ENCODE data around the gene GPR84.
"Not testable (repeated sequence)": the region's sequence is repeated elsewhere in the genome, so short reads cannot be mapped to it uniquely, and the experiment has no call there.

Gene GPR84

GRCh38 chr12:54354271-54354670 is 10.0 kb downstream of the GPR84 start:
- DNase-seq = not testable (repeated sequence)

GRCh38 chr12:54352891-54353874 is 11.1 kb downstream of the GPR84 start:
- no peak for DNase-seq

GRCh38 chr12:54352022-54352531 is 12.2 kb downstream of the GPR84 start:
- DNase-seq = no peak

GRCh38 chr12:54351341-54351740 is 12.9 kb downstream of the GPR84 start:
- DNase-seq = no peak

GRCh38 chr12:54350743-54351142 is 13.5 kb downstream of the GPR84 start:
- DNase-seq = no peak

- DNase-seq = no peak
Observed at GRCh38 chr12:54349679-54350078, 14.6 kb downstream of the GPR84 start.

- DNase-seq = no peak
Observed at GRCh38 chr12:54349036-54349435, 15.2 kb downstream of the GPR84 start.

GRCh38 chr12:54341378-54342300 is 22.6 kb downstream of the GPR84 start:
- no peak for DNase-seq

- no peak for DNase-seq
Observed at GRCh38 chr12:54340846-54341245, 23.4 kb downstream of the GPR84 start.

- no peak for DNase-seq
Observed at GRCh38 chr12:54338698-54339296, 25.5 kb downstream of the GPR84 start.

GRCh38 chr12:54337854-54338650 is 26.2 kb downstream of the GPR84 start:
- DNase-seq = no peak

GRCh38 chr12:54337280-54337842 is 26.9 kb downstream of the GPR84 start:
- DNase-seq = no peak

- DNase-seq = no peak
Observed at GRCh38 chr12:54333420-54334034, 30.8 kb downstream of the GPR84 start.

GRCh38 chr12:54331461-54331860 is 32.8 kb downstream of the GPR84 start:
- DNase-seq = no peak

- DNase-seq = no peak
Observed at GRCh38 chr12:54330442-54330841, 33.8 kb downstream of the GPR84 start.

- no peak for DNase-seq
Observed at GRCh38 chr12:54329759-54330158, 34.5 kb downstream of the GPR84 start.

GRCh38 chr12:54328595-54329337 is 35.5 kb downstream of the GPR84 start:
- no peak for DNase-seq

GRCh38 chr12:54325442-54326109 is 38.7 kb downstream of the GPR84 start:
- not testable (repeated sequence) for DNase-seq

- peak; percentile 82 to 99 (median 91) for DNase-seq
Observed at GRCh38 chr12:54324617-54325441, 39.5 kb downstream of the GPR84 start, which contains the start of gene COPZ1. COPZ1 (plus strand) TSS chr12:54325131; CDS start chr12:54325164, 33 bp downstream.
